DND-41 (cell line): Measurements from ENCODE around the gene SPATA6L.

Source experiments
- ATAC-seq: fragments of 200-7000 bp; cut with Tn5 transposase; 3 replicates; pipeline ENCODE4 v1.9.1; 2021; ENCODE audit warnings: low read depth; ENCODE audit not compliant: insufficient read depth
- DNase-seq: peaks from one replicate; pipeline ENCODE4 v3.0.0-alpha.2; 2020
- H2AFZ ChIP-seq: 2 replicates; pipeline ENCODE4 v1.6.0; 2012; ENCODE audit warnings: low read depth, low read length
- H3K27ac ChIP-seq: 2 replicates; pipeline ENCODE4 v1.5.1; 2012; ENCODE audit warnings: low read length, inconsistent platforms
- H3K27me3 ChIP-seq: fragments of 200-600 bp; sonication (generic); 2 replicates; pipeline ENCODE4 v1.6.0; 2012; ENCODE audit warnings: low read length, mild to moderate bottlenecking, inconsistent platforms; ENCODE audit not compliant: insufficient read depth, poor library complexity
- H3K36me3 ChIP-seq: 2 replicates; pipeline ENCODE4 v1.5.1; 2012; ENCODE audit warnings: low read length, inconsistent platforms; ENCODE audit not compliant: insufficient read depth
- H3K4me1 ChIP-seq: 2 replicates; pipeline ENCODE4 v1.5.1; 2012; ENCODE audit warnings: mild to moderate bottlenecking, low read length; ENCODE audit not compliant: insufficient read depth
- H3K4me2 ChIP-seq: 2 replicates; pipeline ENCODE4 v1.6.0; 2012; ENCODE audit warnings: mild to moderate bottlenecking, moderate library complexity, low read length, inconsistent platforms; ENCODE audit not compliant: insufficient read depth
- H3K4me3 ChIP-seq, 2 experiments: fragments of 200-600 bp in 1 of 2; shearing (Covaris generic) in 1 of 2; 2 replicates each; pipeline ENCODE4 v1.5.1; 2012 to 2016; ENCODE audit warnings: inconsistent platforms in 2 of 2, low read length in 2 of 2, mild to moderate bottlenecking in 2 of 2, low read depth in 1 of 2, moderate library complexity in 1 of 2
- H3K79me2 ChIP-seq: 2 replicates; pipeline ENCODE4 v1.6.0; 2012; ENCODE audit warnings: low read length, inconsistent platforms; ENCODE audit not compliant: insufficient read depth
- H3K9ac ChIP-seq: 2 replicates; pipeline ENCODE4 v1.6.0; 2012; ENCODE audit warnings: low read depth, mild to moderate bottlenecking, inconsistent platforms, low read length, moderate library complexity
- H3K9me3 ChIP-seq: 2 replicates; pipeline ENCODE4 v1.5.1; 2012; ENCODE audit warnings: low read length, moderate library complexity, mild to moderate bottlenecking, inconsistent platforms; ENCODE audit not compliant: insufficient read depth, severe bottlenecking
- H4K20me1 ChIP-seq: 2 replicates; pipeline ENCODE4 v1.6.0; 2012; ENCODE audit warnings: low read length; ENCODE audit not compliant: insufficient read depth
- EZH2 ChIP-seq: IDR thresholded peaks from 3 replicates; pipeline ENCODE4 v1.6.1; 2012; ENCODE audit warnings: borderline replicate concordance, low read depth, mild to moderate bottlenecking, moderate library complexity, low read length, inconsistent platforms; ENCODE audit not compliant: severe bottlenecking
- TF ChIP-seq, protein P1 (sequence below): IDR thresholded peaks from 2 replicates; pipeline ENCODE4 v1.5.1; 2012; ENCODE audit warnings: borderline replicate concordance, low read length, moderate library complexity, mild to moderate bottlenecking; ENCODE audit not compliant: poor library complexity, severe bottlenecking; ENCODE audit errors: extremely low read depth

Gene SPATA6L

DNA sequence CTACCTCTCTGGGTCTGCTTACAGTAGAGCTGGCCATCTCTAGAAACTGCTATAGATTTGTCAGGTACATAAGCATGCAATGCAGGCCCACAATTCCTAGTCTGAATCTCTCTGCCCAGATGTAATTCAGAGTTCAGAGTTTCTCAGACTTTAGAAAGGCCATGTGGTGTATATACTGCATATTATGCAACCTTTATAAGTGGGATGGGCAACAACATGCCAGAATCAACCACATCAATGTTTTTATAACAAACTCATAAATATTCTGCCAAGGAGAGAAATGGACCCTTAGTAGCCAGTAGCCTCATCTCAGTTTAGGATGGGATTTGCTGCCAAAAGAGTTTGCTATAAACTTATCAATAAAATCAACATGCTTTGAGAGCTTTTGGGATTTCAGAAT lies 97.2 kb downstream of the SPATA6L start:
- DNase-seq: no peak
- H3K27me3 ChIP-seq: no peaks in the 10 kb centered on the region

DNA sequence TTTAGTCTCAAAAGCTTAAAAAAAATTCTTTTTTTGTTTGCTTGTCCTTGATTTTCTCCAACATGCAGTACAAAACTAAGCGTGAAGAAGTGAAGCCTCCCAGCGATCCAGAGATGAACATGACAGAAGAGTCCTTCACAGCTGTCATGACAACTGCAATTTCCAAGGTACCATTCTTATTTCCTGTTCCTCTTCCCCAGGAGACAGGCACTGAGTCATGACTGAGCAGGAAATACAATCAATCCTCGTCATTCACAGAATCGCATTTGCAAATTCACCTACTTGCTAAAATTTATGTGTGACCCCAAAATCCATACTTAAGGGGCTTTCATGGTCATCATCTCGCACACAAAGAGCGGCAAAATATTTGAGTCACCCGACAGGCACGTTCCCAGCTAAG lies 98.7 kb downstream of the SPATA6L start:
- no peak for DNase-seq
- Histone ChIP-seq H3K4me1 (no peaks in the 10 kb centered on the region), H3K36me3 (no peaks in the 10 kb centered on the region), H2AFZ (no peak overlapping the region), H4K20me1 (no peaks in the 10 kb centered on the region), H3K79me2 (no peaks in the 10 kb centered on the region), H3K4me2 (no peak overlapping the region), H3K9me3 (no peaks in the 10 kb centered on the region), H3K4me3 (no peak overlapping the region), H3K27ac (no peak overlapping the region), H3K9ac (no peak overlapping the region), H3K27me3 (no peaks in the 10 kb centered on the region)
- no peak for TF ChIP-seq EZH2
- no peak for ATAC-seq

More for the DNA sequence above, 97.2 kb downstream of the SPATA6L start:
- Histone ChIP-seq H4K20me1 (no peaks in the 10 kb centered on the region), H3K36me3 (no peaks in the 10 kb centered on the region), H3K4me3 (no peak overlapping the region), H3K27ac (no peak overlapping the region), H3K79me2 (no peaks in the 10 kb centered on the region), H3K9ac (no peak overlapping the region), H3K9me3 (no peaks in the 10 kb centered on the region), H2AFZ (no peak overlapping the region), H3K4me2 (no peak overlapping the region), H3K4me1 (no peaks in the 10 kb centered on the region)
- TF ChIP-seq, protein P1, sequence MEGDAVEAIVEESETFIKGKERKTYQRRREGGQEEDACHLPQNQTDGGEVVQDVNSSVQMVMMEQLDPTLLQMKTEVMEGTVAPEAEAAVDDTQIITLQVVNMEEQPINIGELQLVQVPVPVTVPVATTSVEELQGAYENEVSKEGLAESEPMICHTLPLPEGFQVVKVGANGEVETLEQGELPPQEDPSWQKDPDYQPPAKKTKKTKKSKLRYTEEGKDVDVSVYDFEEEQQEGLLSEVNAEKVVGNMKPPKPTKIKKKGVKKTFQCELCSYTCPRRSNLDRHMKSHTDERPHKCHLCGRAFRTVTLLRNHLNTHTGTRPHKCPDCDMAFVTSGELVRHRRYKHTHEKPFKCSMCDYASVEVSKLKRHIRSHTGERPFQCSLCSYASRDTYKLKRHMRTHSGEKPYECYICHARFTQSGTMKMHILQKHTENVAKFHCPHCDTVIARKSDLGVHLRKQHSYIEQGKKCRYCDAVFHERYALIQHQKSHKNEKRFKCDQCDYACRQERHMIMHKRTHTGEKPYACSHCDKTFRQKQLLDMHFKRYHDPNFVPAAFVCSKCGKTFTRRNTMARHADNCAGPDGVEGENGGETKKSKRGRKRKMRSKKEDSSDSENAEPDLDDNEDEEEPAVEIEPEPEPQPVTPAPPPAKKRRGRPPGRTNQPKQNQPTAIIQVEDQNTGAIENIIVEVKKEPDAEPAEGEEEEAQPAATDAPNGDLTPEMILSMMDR: no peak
- no peak for TF ChIP-seq EZH2
- no peak for ATAC-seq

- Histone ChIP-seq H3K79me2 (no peaks in the 10 kb centered on the region), H2AFZ (no peak overlapping the region), H3K9me3 (no peaks in the 10 kb centered on the region), H3K9ac (no peak overlapping the region), H3K4me3 (no peak overlapping the region), H3K27me3 (no peaks in the 10 kb centered on the region), H3K27ac (no peak overlapping the region), H4K20me1 (no peaks in the 10 kb centered on the region), H3K36me3 (no peaks in the 10 kb centered on the region), H3K4me2 (no peak overlapping the region), H3K4me1 (no peaks in the 10 kb centered on the region)
- no peak for DNase-seq
- TF ChIP-seq, protein P1: no peak
- no peak for TF ChIP-seq EZH2
- no peak for ATAC-seq
These were observed 99.5 kb downstream of the SPATA6L start for GRCh38 chr9:4566806-4567205.

DNA sequence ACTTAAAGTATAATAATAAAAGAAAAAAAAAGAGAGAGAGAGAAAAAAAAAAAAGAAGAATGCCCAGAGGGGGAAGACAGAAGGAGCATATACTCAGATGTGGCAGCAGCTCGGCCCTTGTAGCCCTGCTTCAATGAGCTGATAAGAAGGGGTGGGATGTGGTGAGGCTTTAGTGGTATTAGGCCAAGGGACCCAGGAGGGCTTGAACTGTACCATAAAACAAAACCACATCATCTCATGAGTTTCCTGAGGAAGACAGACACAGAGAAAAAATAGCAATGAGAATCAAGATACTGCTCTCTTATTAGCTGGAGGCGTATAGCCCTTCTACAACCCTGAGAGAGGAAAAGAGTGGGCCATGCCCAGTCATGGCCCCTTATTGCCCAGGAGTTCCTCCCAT lies 103.2 kb downstream of the SPATA6L start:
- Histone ChIP-seq H3K27ac (no peak overlapping the region), H4K20me1 (no peaks in the 10 kb centered on the region), H2AFZ (no peak overlapping the region), H3K36me3 (no peaks in the 10 kb centered on the region), H3K9ac (no peak overlapping the region), H3K27me3 (no peaks in the 10 kb centered on the region), H3K4me3 (no peak overlapping the region), H3K79me2 (no peaks in the 10 kb centered on the region), H3K4me1 (no peaks in the 10 kb centered on the region), H3K4me2 (no peak overlapping the region), H3K9me3 (no peaks in the 10 kb centered on the region)
- DNase-seq (no peak), ATAC-seq (no peak)
- TF ChIP-seq, protein P1: no peak
- no peak for TF ChIP-seq EZH2
